Hepatocyte (in vitro differentiated cells): ENCODE measurements around the gene SLC25A20.

Source experiments
- CTCF ChIP-seq: fragments of 200-600 bp; sonication (generic); IDR thresholded peaks from 2 replicates; pipeline ENCODE4 v1.5.1; 2016; ENCODE audit warnings: antibody characterized with exemption, mild to moderate bottlenecking; ENCODE audit not compliant: poor library complexity
- EZH2 ChIP-seq: fragments of 200-600 bp; sonication (generic); IDR thresholded peaks from 2 replicates; pipeline ENCODE4 v1.6.1; 2016; ENCODE audit warnings: antibody characterized with exemption, mild to moderate bottlenecking, borderline replicate concordance
- EZH2phosphoT487 ChIP-seq: fragments of 200-600 bp; sonication (generic); IDR thresholded peaks from one replicate; pipeline ENCODE4 v1.6.1; 2018; ENCODE audit warnings: antibody characterized with exemption, mild to moderate bottlenecking, low read depth, moderate library complexity; ENCODE audit not compliant: unreplicated experiment, severe bottlenecking

DNA sequence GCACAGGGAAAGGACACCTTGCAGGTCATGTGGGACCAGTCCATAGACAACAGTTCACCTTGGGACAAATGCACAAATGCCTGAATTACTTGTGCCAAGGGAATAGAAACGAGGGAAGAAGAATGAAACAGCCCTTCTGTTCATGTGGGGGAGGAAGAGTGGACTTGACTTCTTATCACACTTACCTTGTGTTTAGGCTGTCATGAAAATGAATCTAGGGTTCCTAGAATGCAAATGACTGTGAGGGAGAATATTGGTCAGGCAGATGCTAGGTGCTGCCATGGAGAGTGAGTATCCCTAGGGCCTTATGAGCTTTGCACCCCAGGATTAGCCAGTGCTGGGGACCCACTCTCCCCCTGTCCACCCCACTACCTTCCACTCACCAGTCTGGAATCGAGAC lies 40.0 kb downstream of the SLC25A20 start:
- TF ChIP-seq CTCF (no peak), EZH2phosphoT487 (no peak), EZH2 (no peak)
